Inflammatory macrophage treated with lipopolysaccharide for 4 hours (primary cell): ENCODE measurements around the gene TM9SF4.
"Not testable (repeated sequence)": the region's sequence is repeated elsewhere in the genome, so short reads cannot be mapped to it uniquely, and the experiment has no call there.

Experiments
- DNase-seq: peaks from one replicate; pipeline ENCODE4 v3.0.0-alpha.2; 2020

The TM9SF4 gene

GRCh38 chr20:32191873-32192272 is 82.4 kb downstream of the TM9SF4 start:
- DNase-seq = no peak

- no peak for DNase-seq
Observed at GRCh38 chr20:32192698-32193097, 83.2 kb downstream of the TM9SF4 start.

GRCh38 chr20:32193336-32193735 is 83.8 kb downstream of the TM9SF4 start:
- not testable (repeated sequence) for DNase-seq

- no peak for DNase-seq
Observed at GRCh38 chr20:32193996-32194395, 84.5 kb downstream of the TM9SF4 start.

- DNase-seq = no peak
Observed at GRCh38 chr20:32195581-32195980, 86.1 kb downstream of the TM9SF4 start.

- not testable (repeated sequence) for DNase-seq
Observed at GRCh38 chr20:32196613-32197012, 87.1 kb downstream of the TM9SF4 start.

- DNase-seq = not testable (repeated sequence)
Observed at GRCh38 chr20:32197136-32197535, 87.6 kb downstream of the TM9SF4 start.

GRCh38 chr20:32199006-32199405 is 89.5 kb downstream of the TM9SF4 start:
- no peak for DNase-seq

GRCh38 chr20:32201296-32201976 is 91.9 kb downstream of the TM9SF4 start:
- no peak for DNase-seq

- DNase-seq = no peak
Observed at GRCh38 chr20:32201977-32202363, 92.5 kb downstream of the TM9SF4 start.

GRCh38 chr20:32203356-32204204 is 94.1 kb downstream of the TM9SF4 start:
- no peak for DNase-seq

- DNase-seq = peak; percentile 63
Observed at GRCh38 chr20:32204205-32205109, 94.9 kb downstream of the TM9SF4 start.

GRCh38 chr20:32205110-32205842 is 95.8 kb downstream of the TM9SF4 start:
- peak; percentile 93 for DNase-seq

- DNase-seq = no peak
Observed at GRCh38 chr20:32205843-32206759, 96.6 kb downstream of the TM9SF4 start.

- DNase-seq = peak; percentile 46
Observed at GRCh38 chr20:32206760-32207625, 97.5 kb downstream of the TM9SF4 start.

GRCh38 chr20:32207626-32208498 is 98.3 kb downstream of the TM9SF4 start, which contains the start of the genes PLAGL2 and POFUT1:
PLAGL2 (minus strand) TSS chr20:32207743; CDS start chr20:32202178, 5,565 bp downstream.
POFUT1 (plus strand) TSS chr20:32207880; CDS start chr20:32207942, 62 bp downstream.
- DNase-seq = peak; percentile 92

- no peak for DNase-seq
Observed at GRCh38 chr20:32208499-32209154, 99.1 kb downstream of the TM9SF4 start.

- DNase-seq = no peak
Observed at GRCh38 chr20:32209850-32210605, 100.5 kb downstream of the TM9SF4 start.
